K562 (cell line): ENCODE data around the gene CABP5. TPM values are rescaled to one million over a fixed set of nuclear protein-coding genes. Genes with fewer than 3 reads are reported as not detected.

Experiments
- ATAC-seq: fragments of 200-7000 bp; cut with Tn5 transposase; 3 replicates; pipeline ENCODE4 v1.9.1; 2020; ENCODE audit warnings: moderate library complexity
- BruUV-seq: library from RNA; stranded (reverse); fragments of 400-500 nt; replicated peaks from 2 replicates; lab custom pipeline; 2021; lab: Mats Ljungman, UMichigan
- CTCF ChIA-PET: fragments of 300-600 bp; formaldehyde crosslinking; extraction: SDS; loops from one replicate; lab custom pipeline; 2021; ENCODE audit warnings: low intra/inter-chr PET ratio; lab: Yijun Ruan, JAX
- POLR2A ChIA-PET: fragments of 300-600, 350-650 bp; sonication (Branson Sonifier 250); formaldehyde crosslinking; extraction: SDS; loops from one replicate; lab custom pipeline; 2021; ENCODE audit warnings: antibody characterized with exemption, inconsistent platforms; lab: Yijun Ruan, JAX
- DNase-seq, 4 experiments: peaks; one replicate each; pipeline versions ENCODE4 v3.0.0 to v3.0.0-alpha.2; 2011 to 2018; ENCODE audit warnings: low spot score in 3 of 4, mixed read lengths in 3 of 4; ENCODE audit errors: extremely low read depth in 1 of 4
- FAIRE-seq: peaks from 2 replicates; lab custom pipeline; 2011; peaks lifted over from hg19 to GRCh38; lab: Jason Lieb, UNC
- H2AFZ ChIP-seq: 2 replicates; pipeline ENCODE4 v1.6.0; 2011; ENCODE audit warnings: low read depth, low read length, control low read depth, inconsistent platforms
- H3K27ac ChIP-seq: fragments of 200-600 bp; 3 replicates; pipeline ENCODE4 v1.8.0; 2011; ENCODE audit warnings: low read depth, mild to moderate bottlenecking, control low read depth, inconsistent platforms, low read length, moderate library complexity, mixed read lengths; ENCODE audit errors: extremely low read depth
- H3K27me3 ChIP-seq, 2 experiments: fragments of 300-600 bp in 1 of 2; 2 replicates in 1 of 2; 3 replicates in 1 of 2; pipeline versions ENCODE4 v1.6.0 to v1.8.0; 2011; ENCODE audit warnings: inconsistent platforms in 2 of 2, low read length in 2 of 2, mild to moderate bottlenecking in 1 of 2, mixed read lengths in 1 of 2, moderate library complexity in 1 of 2; ENCODE audit not compliant: control insufficient read depth in 2 of 2, insufficient read depth in 2 of 2
- H3K36me3 ChIP-seq: fragments of 300-600 bp; 3 replicates; pipeline ENCODE4 v1.8.0; 2011; ENCODE audit warnings: mild to moderate bottlenecking, low read length, inconsistent platforms; ENCODE audit not compliant: control insufficient read depth, insufficient read depth
- H3K4me1 ChIP-seq, 2 experiments: fragments of 200-600 bp in 1 of 2; replicated peaks in 1 of 2; 2 replicates in 1 of 2; 3 replicates in 1 of 2; pipeline versions ENCODE4 v1.5.1 to v1.8.0; 2011; ENCODE audit warnings: inconsistent platforms in 2 of 2, low read length in 2 of 2, mild to moderate bottlenecking in 1 of 2, mixed read lengths in 1 of 2, moderate library complexity in 1 of 2; ENCODE audit not compliant: control insufficient read depth in 2 of 2, insufficient read depth in 2 of 2
- H3K4me2 ChIP-seq: 2 replicates; pipeline ENCODE4 v1.6.1; 2011; ENCODE audit warnings: low read length, control low read depth, inconsistent platforms, mixed read lengths; ENCODE audit not compliant: insufficient read depth
- H3K4me3 ChIP-seq: fragments of 200-600 bp; sonication (generic), shearing (Covaris generic); 2 replicates; pipeline ENCODE4 v1.5.1; 2016; ENCODE audit warnings: control low read depth, inconsistent platforms
- H3K79me2 ChIP-seq: fragments of 200-600 bp; 3 replicates; pipeline ENCODE4 v1.8.0; 2011; ENCODE audit warnings: low read length, inconsistent platforms; ENCODE audit not compliant: control insufficient read depth, insufficient read depth
- H3K9ac ChIP-seq, 2 experiments: 2 replicates each; pipeline versions ENCODE4 v1.6.0 to v1.6.1; 2011; ENCODE audit warnings: low read depth in 2 of 2, low read length in 2 of 2, control low read depth in 1 of 2, inconsistent platforms in 1 of 2, mild to moderate bottlenecking in 1 of 2, mixed read lengths in 1 of 2; ENCODE audit not compliant: insufficient read depth in 1 of 2
- H3K9me1 ChIP-seq: one replicate; pipeline ENCODE4 v1.6.0; 2011; ENCODE audit warnings: inconsistent platforms, mild to moderate bottlenecking, low read length, moderate library complexity; ENCODE audit not compliant: control insufficient read depth, insufficient read depth
- H3K9me3 ChIP-seq: replicated peaks from 2 replicates; pipeline ENCODE4 v1.5.1; 2011; ENCODE audit warnings: low read depth, low read length, inconsistent platforms; ENCODE audit not compliant: control insufficient read depth, insufficient read depth
- H4K20me1 ChIP-seq: replicated peaks from 2 replicates; pipeline ENCODE4 v1.6.1; 2011; ENCODE audit warnings: low read length, inconsistent platforms, mixed read lengths; ENCODE audit not compliant: control insufficient read depth, insufficient read depth
- ARID1B ChIP-seq: fragments of 450-650 bp; IDR thresholded peaks from 2 replicates; pipeline ENCODE4 v1.6.1; 2016; ENCODE audit warnings: antibody characterized with exemption, mild to moderate bottlenecking, inconsistent platforms
- CBFA2T3 ChIP-seq: fragments of 450-650 bp; IDR thresholded peaks from 2 replicates; pipeline ENCODE4 v1.6.1; 2017
- CC2D1A ChIP-seq: fragments of 450-650 bp; IDR thresholded peaks from 2 replicates; pipeline ENCODE4 v1.6.1; 2017; ENCODE audit warnings: mild to moderate bottlenecking
- CHD2 ChIP-seq: IDR thresholded peaks from 2 replicates; pipeline ENCODE4 v1.6.1; 2011; ENCODE audit warnings: low read depth, low read length
- CREB1 ChIP-seq, 2 experiments: sonication (generic) in 1 of 2; formaldehyde crosslinking in 1 of 2; IDR thresholded peaks; 2 replicates each; pipeline versions ENCODE4 v1.6.1 to v1.8.0; 2012 to 2022; ENCODE audit warnings: inconsistent platforms in 1 of 2, mild to moderate bottlenecking in 1 of 2, missing genetic modification reagents in 1 of 2, moderate library complexity in 1 of 2
- DIDO1 ChIP-seq: fragments of 450-650 bp; IDR thresholded peaks from 2 replicates; pipeline ENCODE4 v1.6.1; 2016; ENCODE audit warnings: low read depth, missing biosample characterization, missing genetic modification characterization
- EZH2 ChIP-seq: IDR thresholded peaks from 2 replicates; pipeline ENCODE4 v1.6.1; 2012; ENCODE audit warnings: low read depth, mild to moderate bottlenecking, inconsistent platforms, low read length, borderline replicate concordance
- MAFF ChIP-seq: IDR thresholded peaks from 2 replicates; pipeline ENCODE4 v1.6.1; 2012; ENCODE audit warnings: low read length, improper control_type of control experiment
- NFE2 ChIP-seq: IDR thresholded peaks from 2 replicates; pipeline ENCODE4 v1.6.1; 2014; ENCODE audit warnings: antibody characterized with exemption, low read depth
- NFE2L1 ChIP-seq: fragments of 450-650 bp; IDR thresholded peaks from 2 replicates; pipeline ENCODE4 v1.6.1; 2016; ENCODE audit warnings: missing genetic modification characterization, low read depth, mild to moderate bottlenecking, missing compliant biosample characterization, moderate library complexity, borderline replicate concordance
- RBM25 ChIP-seq: fragments of 200-400 bp; formaldehyde crosslinking; IDR thresholded peaks from 2 replicates; pipeline ENCODE4 v1.6.1; 2018; ENCODE audit warnings: low read length, low read depth, moderate library complexity; ENCODE audit not compliant: severe bottlenecking
- SMAD4 ChIP-seq: fragments of 250-450 bp; sonication (Bioruptor Pico); conservative IDR thresholded peaks from 2 replicates; pipeline ENCODE4 v1.8.0; 2021; ENCODE audit warnings: inconsistent platforms, mild to moderate bottlenecking, moderate library complexity
- SOX6 ChIP-seq: fragments of 450-650 bp; IDR thresholded peaks from 2 replicates; pipeline ENCODE4 v1.6.1; 2014; ENCODE audit warnings: mild to moderate bottlenecking
- SP2 ChIP-seq: IDR thresholded peaks from 2 replicates; pipeline ENCODE4 v1.6.1; 2011; ENCODE audit warnings: mild to moderate bottlenecking, low read depth, low read length, moderate library complexity; ENCODE audit not compliant: poor library complexity, severe bottlenecking; ENCODE audit errors: extremely low read depth
- TRIM24 ChIP-seq, 2 experiments: fragments of 450-650 bp; IDR thresholded peaks; 2 replicates each; pipeline ENCODE4 v1.6.1; 2016
- ZNF316 ChIP-seq: fragments of 450-650 bp; IDR thresholded peaks from 2 replicates; pipeline ENCODE4 v1.6.1; 2016
- WGBS: fragments of 100-300 bp; shearing (Covaris generic); methylation state at CpG from one replicate; pipeline ENCODE4 v1.1.6; 2016; ENCODE audit warnings: low coverage, mixed read lengths; ENCODE audit not compliant: insufficient coverage; ENCODE audit errors: missing lambda C conversion rate; 5-methylcytosine and 5-hydroxymethylcytosine counted together
- in situ Hi-C: fragments of 300-500 bp; cut with MboI; formaldehyde crosslinking; loops from 4 replicates; pipeline ENCODE4 v1.15.0; 2018; ENCODE audit warnings: inconsistent platforms, mixed read lengths
- intact Hi-C: fragments of 100-400 bp; cut with micrococcal nuclease; formaldehyde crosslinking; loops from 2 replicates; pipeline ENCODE4 v1.14.2; 2022
- polyA plus RNA-seq, 8 experiments: library from polyadenylated mRNA; depleted of rRNA in 4 of 8; stranded (reverse) in 5 of 8; unstranded in 3 of 8; fragments of >200 nt; fragmentation: Nextera tagmentation in 2 of 8; fragmentation: Illumina TruSeq in 1 of 8; extraction: Ambion mirVana in 2 of 8; extraction: Trizol in 1 of 8; gene quantifications; 2 replicates each; pipeline versions ENCODE4 v1.2.1 to v1.2.3, GENCODE V29; 2011 to 2014; ENCODE audit warnings: inconsistent platforms in 1 of 8, missing spikeins in 1 of 8
- total RNA-seq, 7 experiments: library from RNA; depleted of rRNA in 6 of 7; stranded (reverse); fragments of >200 nt in 6 of 7; fragmentation: Illumina TruSeq in 2 of 7; extraction: Trizol in 2 of 7; gene quantifications; 2 replicates each; pipeline versions ENCODE4 v1.2.1 to v1.2.3, GENCODE V29; 2011 to 2021; ENCODE audit warnings: low replicate concordance in 1 of 7

The CABP5 gene
- total and polyA plus RNA-seq, 9 of the 15 experiments (the other 6 are each of a cell fraction or from before 2014, with no cell fraction given): not detected

- no peak overlapping the region for H2AFZ ChIP-seq
- no peak overlapping the region for H3K4me2 ChIP-seq
- no peaks in the 10 kb centered on the region for H3K36me3 ChIP-seq
- H3K4me3 ChIP-seq: no peak overlapping the region
- intact Hi-C loops: no loop called here
- FAIRE-seq (no peak), DNase-seq (peak in 1 of 4 experiments; percentile 8), ATAC-seq (no peak)
- no peak overlapping the region for H3K9ac ChIP-seq
- CTCF ChIA-PET: no interaction called here
- WGBS: 11% methylated on average over 10 of the region's 10 CpGs
- POLR2A ChIA-PET: interaction anchor here (0.7 kb wide), 1 partner anchor 58 kb away, joined by 3 read pairs; no protein-coding TSS in a partner anchor
- no peaks in the 10 kb centered on the region; a peak in 1 of 5 replicates for H3K4me1 ChIP-seq
- H3K9me3 ChIP-seq: no peaks in the 10 kb centered on the region
- no peaks in the 10 kb centered on the region for H4K20me1 ChIP-seq
- no peaks in the 10 kb centered on the region for H3K79me2 ChIP-seq
- in situ Hi-C loops: no loop called here
- H3K27me3 ChIP-seq: peaks cover 7 to 51% of the 10 kb centered on the region in 2 experiments
- no TSS peak for BruUV-seq
- no peak overlapping the region for H3K27ac ChIP-seq
- no peaks in the 10 kb centered on the region for H3K9me1 ChIP-seq
- TF ChIP-seq NFE2L1 (tag) (peak; percentile 55; the same call in 1 of the 2 replicates), DIDO1 (tag) (no peak), CBFA2T3 (peak; percentile 28), CHD2 (peak; percentile 85), MAFF (peak; percentile 40), RBM25 (peak; percentile 17), TRIM24 (IDR thresholded peaks at IDR 0.05) (peak; percentile 37 to 53; a peak in 1 of 4 replicates), CC2D1A (peak; percentile 19; the same call in 1 of the 2 replicates), ZNF316 (peak; percentile 71), SP2 (no peak), EZH2 (no peak), SOX6 (0 out of 2 replicates have a peak, but pooled peaks have one; percentile 28), CREB1 (IDR thresholded peaks at IDR 0.05) (no peak), CREB1 (CRISPR knock-in tag; IDR thresholded peaks at IDR 0.05) (no peak), SMAD4 (CRISPR knock-in tag) (no peak), NFE2 (peak; percentile 36; the same call in 1 of the 2 replicates), ARID1B (peak; percentile 46; the same call in 1 of the 2 replicates)
Measured at GRCh38 chr19:48051335-48052033, 7.6 kb upstream of the CABP5 start.
